Brain microvascular endothelial cell (primary cell): Measurements from ENCODE around the gene TAC3.

Experiments used
- DNase-seq: peaks from one replicate; pipeline ENCODE4 v3.0.0-alpha.2; 2020
- H3K27ac ChIP-seq: fragments of 250-450 bp; sonication (Bioruptor Pico); 2 replicates; pipeline ENCODE4 v1.5.1; 2020; ENCODE audit warnings: mild to moderate bottlenecking, moderate library complexity
- H3K27me3 ChIP-seq: fragments of 250-450 bp; sonication (Bioruptor Pico); replicated peaks from 2 replicates; pipeline ENCODE4 v1.5.1; 2020; ENCODE audit warnings: mild to moderate bottlenecking
- H3K36me3 ChIP-seq: fragments of 250-450 bp; sonication (Bioruptor Pico); replicated peaks from 2 replicates; pipeline ENCODE4 v1.5.1; 2020; ENCODE audit warnings: mild to moderate bottlenecking
- H3K4me3 ChIP-seq: 2 replicates; pipeline ENCODE4 v1.5.1; 2011; ENCODE audit warnings: low read depth, mild to moderate bottlenecking, control low read depth, low read length, moderate library complexity
- in situ Hi-C: cut with HindIII; loops from 2 replicates; pipeline ENCODE4 v1.10.0; 2017; ENCODE audit warnings: low sequenced_read_pairs, low pct_ligation_motif_present
- TF ChIP-seq, protein P1 (sequence below): IDR thresholded peaks from 2 replicates; pipeline ENCODE4 v1.5.1; 2011; ENCODE audit warnings: low read depth, mild to moderate bottlenecking, moderate library complexity, low read length, control low read depth, inconsistent platforms; ENCODE audit errors: missing control alignments

The TAC3 gene

DNA sequence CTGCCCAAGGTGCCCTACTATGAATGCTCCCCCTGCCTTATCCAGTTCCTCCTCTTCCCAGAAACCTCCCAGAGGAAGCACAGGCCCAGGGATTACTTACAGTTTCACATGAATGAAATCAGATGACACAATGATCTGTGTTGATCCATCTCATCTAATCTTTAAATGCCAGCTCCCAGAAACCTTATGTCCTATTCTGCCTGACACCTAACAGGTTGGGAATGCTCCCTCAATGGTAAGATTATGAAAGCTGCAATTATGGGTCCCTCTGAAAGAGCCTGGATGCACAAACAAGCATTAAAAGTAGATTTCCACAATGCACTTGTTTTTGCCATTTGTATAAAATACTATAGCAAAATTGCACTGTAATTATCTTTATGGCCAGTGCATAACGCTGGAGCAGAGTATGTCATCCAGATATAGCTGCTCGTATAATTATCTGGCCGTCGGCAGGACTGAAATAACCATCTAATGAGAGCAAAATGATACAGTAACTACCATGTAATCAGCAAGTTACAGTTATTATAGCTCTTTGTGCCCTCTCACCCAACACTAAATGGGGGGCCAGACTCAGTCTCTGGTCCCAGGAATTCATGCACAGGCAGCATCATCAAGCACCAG, 5.6 kb downstream of the TAC3 start:
- in situ Hi-C loops = no loop called here
- H3K27me3 ChIP-seq = peaks cover 23% of the 10 kb centered on the region
- DNase-seq = no peak
- no peak overlapping the region for H3K4me3 ChIP-seq
- no peak overlapping the region for H3K27ac ChIP-seq
- H3K36me3 ChIP-seq = peaks cover 2% of the 10 kb centered on the region
- TF ChIP-seq, protein P1, sequence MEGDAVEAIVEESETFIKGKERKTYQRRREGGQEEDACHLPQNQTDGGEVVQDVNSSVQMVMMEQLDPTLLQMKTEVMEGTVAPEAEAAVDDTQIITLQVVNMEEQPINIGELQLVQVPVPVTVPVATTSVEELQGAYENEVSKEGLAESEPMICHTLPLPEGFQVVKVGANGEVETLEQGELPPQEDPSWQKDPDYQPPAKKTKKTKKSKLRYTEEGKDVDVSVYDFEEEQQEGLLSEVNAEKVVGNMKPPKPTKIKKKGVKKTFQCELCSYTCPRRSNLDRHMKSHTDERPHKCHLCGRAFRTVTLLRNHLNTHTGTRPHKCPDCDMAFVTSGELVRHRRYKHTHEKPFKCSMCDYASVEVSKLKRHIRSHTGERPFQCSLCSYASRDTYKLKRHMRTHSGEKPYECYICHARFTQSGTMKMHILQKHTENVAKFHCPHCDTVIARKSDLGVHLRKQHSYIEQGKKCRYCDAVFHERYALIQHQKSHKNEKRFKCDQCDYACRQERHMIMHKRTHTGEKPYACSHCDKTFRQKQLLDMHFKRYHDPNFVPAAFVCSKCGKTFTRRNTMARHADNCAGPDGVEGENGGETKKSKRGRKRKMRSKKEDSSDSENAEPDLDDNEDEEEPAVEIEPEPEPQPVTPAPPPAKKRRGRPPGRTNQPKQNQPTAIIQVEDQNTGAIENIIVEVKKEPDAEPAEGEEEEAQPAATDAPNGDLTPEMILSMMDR = no peak

DNA sequence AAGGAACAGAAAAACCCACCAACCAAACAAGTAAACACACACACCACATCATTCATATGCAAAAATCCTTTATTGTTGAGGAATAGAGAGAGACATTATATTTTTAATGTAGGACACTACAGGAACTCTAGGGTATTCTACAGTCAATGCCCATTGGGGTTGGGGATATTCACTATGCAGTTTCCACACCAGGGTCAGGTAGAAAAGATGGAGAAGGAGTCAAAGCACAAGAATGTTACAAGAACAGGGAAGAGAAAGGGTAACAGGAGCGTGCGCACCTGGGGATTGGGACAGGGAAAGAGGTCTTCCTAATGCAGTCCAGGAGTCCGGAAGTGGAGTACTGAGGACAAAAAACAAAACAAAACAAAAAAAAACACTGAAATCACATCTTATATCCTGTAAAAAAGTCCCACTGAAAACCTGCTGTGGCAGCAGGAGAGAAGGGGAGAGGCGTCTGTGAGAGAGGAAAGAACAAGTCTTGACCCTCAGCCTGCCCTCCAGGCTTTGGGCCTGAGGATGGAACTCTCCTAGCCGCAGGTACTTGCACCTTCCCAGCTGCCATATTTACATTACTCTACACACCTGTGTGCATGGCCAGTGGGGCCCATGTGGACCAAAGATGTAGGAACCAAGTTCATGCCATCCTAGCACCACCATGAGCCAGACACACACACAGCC, 6.2 kb downstream of the TAC3 start:
- Histone ChIP-seq H3K27me3 (peaks cover 18% of the 10 kb centered on the region), H3K36me3 (peaks cover 2% of the 10 kb centered on the region), H3K4me3 (no peak overlapping the region), H3K27ac (no peak overlapping the region)
- TF ChIP-seq, protein P1 = no peak
- DNase-seq = no peak
- in situ Hi-C loops = no loop called here

DNA sequence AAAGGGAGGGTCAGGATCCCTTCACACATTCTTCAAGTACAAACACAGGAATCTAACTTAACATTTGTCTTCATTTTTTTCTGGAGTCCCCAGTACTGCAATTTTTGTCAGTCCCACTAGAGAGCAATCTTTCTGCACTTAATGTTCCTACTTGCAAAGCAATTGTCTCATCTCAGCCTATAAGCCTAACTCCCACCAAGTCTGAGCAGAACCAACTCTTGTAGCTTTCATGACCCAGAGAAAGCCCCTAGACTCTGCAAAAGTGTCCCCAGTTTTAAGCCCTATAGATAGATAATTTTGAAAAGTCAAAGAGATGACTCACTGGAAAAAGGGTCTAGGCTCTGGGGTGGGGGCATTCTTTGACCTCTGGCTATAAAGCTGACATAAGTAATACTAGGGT, 8.2 kb downstream of the TAC3 start:
- H3K4me3 ChIP-seq = no peak overlapping the region
- H3K27ac ChIP-seq = no peak overlapping the region
- H3K36me3 ChIP-seq = peaks cover 10% of the 10 kb centered on the region
- H3K27me3 ChIP-seq = peaks cover 3% of the 10 kb centered on the region
- in situ Hi-C loops = no loop called here
- DNase-seq = peak; percentile 50
- TF ChIP-seq, protein P1 = peak; percentile 62

DNA sequence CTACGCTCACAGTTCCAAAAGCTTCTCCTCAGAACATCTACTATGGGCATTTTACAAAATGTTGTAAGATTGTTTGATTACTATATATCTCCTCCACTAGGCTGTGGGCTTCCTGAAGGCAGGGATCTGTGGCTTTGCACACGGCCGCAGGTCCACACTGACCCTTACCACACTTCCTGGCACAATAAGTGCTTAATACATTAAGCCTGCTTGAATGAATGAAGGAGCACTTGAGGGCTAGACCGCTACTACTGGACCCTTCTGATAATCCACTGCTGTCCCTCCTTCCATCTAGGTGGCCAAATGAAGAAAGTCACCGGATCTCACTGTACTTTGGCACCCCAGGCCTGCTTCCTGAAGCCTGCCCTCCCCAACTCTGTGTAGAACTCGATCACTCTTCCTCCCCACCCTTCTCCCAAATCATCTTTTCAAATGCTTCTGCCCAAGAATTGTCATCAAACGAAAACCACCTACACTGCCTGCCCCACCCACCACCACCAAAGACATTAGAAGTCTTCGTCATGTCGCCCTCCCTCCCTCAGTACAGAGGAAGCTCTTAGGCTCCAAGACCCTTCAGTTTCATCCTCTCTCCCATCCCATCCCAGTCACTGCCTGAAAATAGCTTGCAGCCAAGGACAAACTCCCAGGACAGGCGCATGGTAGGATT, 9.4 kb downstream of the TAC3 start:
- TF ChIP-seq, protein P1 = no peak
- no peak for DNase-seq
- Histone ChIP-seq H3K36me3 (peaks cover 15% of the 10 kb centered on the region), H3K4me3 (peak overlapping the region; percentile 43), H3K27me3 (no peaks in the 10 kb centered on the region), H3K27ac (no peak overlapping the region)
- in situ Hi-C loops = no loop called here

DNA sequence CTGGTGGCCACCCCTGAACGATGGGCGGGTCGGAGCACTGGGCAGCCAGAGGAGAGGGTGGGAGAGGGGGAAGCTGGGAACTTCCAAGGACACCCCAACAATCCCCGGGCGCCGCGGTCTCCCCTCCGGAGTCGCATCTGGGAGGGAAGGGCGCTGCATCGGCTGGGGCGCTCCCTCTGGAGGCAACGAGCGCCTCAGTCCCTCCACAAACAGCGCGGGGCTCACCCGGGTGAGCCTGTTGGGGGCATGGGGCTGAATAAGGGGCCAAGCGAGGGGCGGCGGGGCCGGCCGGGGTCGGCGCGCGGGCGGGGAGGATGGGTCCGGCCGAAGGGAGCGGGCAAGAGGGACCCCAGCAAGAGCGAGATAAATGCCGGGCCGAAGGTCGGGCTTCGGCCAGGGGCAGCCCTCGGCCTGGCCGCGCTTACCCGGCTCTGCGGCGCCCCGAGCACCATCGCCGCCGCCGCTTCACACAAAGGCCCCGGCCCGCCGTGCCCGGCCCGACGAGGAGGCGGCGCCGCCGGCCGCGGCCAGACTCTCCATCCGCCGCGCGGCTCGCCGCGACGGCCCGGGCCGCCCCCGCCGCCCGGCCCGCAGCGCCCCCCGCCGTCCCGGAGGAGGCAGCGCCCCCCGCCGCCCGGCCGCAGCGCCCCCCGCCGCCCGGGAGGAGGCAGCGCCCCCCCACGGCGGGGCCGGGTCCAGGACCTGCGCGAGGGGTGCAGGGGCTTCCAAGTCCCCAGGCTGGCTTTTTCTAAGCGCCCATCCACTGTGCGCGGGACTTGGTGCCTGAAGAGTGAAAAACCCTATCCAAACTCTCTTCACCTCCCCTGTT, 10.1 kb downstream of the TAC3 start, which contains the start of gene ZBTB39:
TSS of gene ZBTB39 (minus strand) at position 567 of the 829 bp plus-strand sequence. CDS start 1,629 bp downstream, outside the sequence.
- Histone ChIP-seq H3K27me3 (no peaks in the 10 kb centered on the region), H3K27ac (peak within 1 kb of the TSS; percentile 61), H3K4me3 (peak within 1 kb of the TSS; percentile 81), H3K36me3 (peaks cover 15% of the 10 kb centered on the region)
- TF ChIP-seq, protein P1 = peak; percentile 50
- DNase-seq = peak; percentile 17
- in situ Hi-C loops = no loop called here
